Panc1 (cell line): ENCODE data around the gene RGMA. TPM values are rescaled to one million over a fixed set of nuclear protein-coding genes. Genes with fewer than 3 reads are reported as not detected.

Source experiments
- ATAC-seq: fragments of 200-7000 bp; cut with Tn5 transposase; 2 replicates; pipeline ENCODE4 v1.9.1; 2020; ENCODE audit warnings: mild to moderate bottlenecking, moderate library complexity
- BruUV-seq: library from RNA; stranded (reverse); fragments of 400-500 nt; replicated peaks from 2 replicates; lab custom pipeline; 2021; lab: Mats Ljungman, UMichigan
- CTCF ChIA-PET: fragments of 300-600 bp; sonication (Branson Sonifier 250); formaldehyde crosslinking; loops from one replicate; lab custom pipeline; 2022; ENCODE audit warnings: antibody characterized with exemption; lab: Charles Lee
- POLR2A ChIA-PET: fragments of 300-600 bp; sonication (Branson Sonifier 250); formaldehyde crosslinking; loops from one replicate; lab custom pipeline; 2022; ENCODE audit warnings: antibody characterized with exemption; lab: Charles Lee
- DNase-seq: peaks from one replicate; pipeline ENCODE4 v3.0.0-alpha.2; 2010; ENCODE audit warnings: low read depth, low spot score
- H3K27ac ChIP-seq: 2 replicates; pipeline ENCODE4 v1.5.1; 2011; ENCODE audit warnings: mild to moderate bottlenecking, low read length, inconsistent platforms
- H3K27me3 ChIP-seq: fragments of 200-500 bp; sonication (Bioruptor generic); 2 replicates; pipeline ENCODE4 v1.6.0; 2014; ENCODE audit warnings: low read length, inconsistent platforms; ENCODE audit not compliant: control insufficient read depth, insufficient read depth
- H3K36me3 ChIP-seq: fragments of 200-500 bp; sonication (Bioruptor generic); 2 replicates; pipeline ENCODE4 v1.5.1; 2014; ENCODE audit warnings: inconsistent platforms, mild to moderate bottlenecking, low read length, moderate library complexity; ENCODE audit not compliant: control insufficient read depth, insufficient read depth
- H3K4me1 ChIP-seq: 2 replicates; pipeline ENCODE4 v1.5.1; 2011; ENCODE audit warnings: inconsistent platforms, mild to moderate bottlenecking, low read length, moderate library complexity; ENCODE audit not compliant: control insufficient read depth, insufficient read depth
- H3K4me3 ChIP-seq, 2 experiments: 2 replicates each; pipeline ENCODE4 v1.5.1; 2011 to 2012; ENCODE audit warnings: low read depth in 2 of 2, low read length in 2 of 2, mild to moderate bottlenecking in 2 of 2, inconsistent platforms in 1 of 2, moderate library complexity in 1 of 2
- H3K9me3 ChIP-seq: fragments of 200-500 bp; sonication (Bioruptor generic); 2 replicates; pipeline ENCODE4 v1.5.1; 2014; ENCODE audit warnings: low read depth, mild to moderate bottlenecking, inconsistent platforms, low read length, moderate library complexity; ENCODE audit not compliant: control insufficient read depth, insufficient read depth
- POLR2AphosphoS5 ChIP-seq: IDR thresholded peaks from 2 replicates; pipeline ENCODE4 v1.6.1; 2012; ENCODE audit warnings: mild to moderate bottlenecking, low read depth, low read length, moderate library complexity
- REST ChIP-seq, 2 experiments: IDR thresholded peaks; 2 replicates each; pipeline ENCODE4 v1.6.1; 2011 to 2012; ENCODE audit warnings: low read depth in 2 of 2, control low read depth in 1 of 2, low read length in 1 of 2, mild to moderate bottlenecking in 1 of 2, moderate library complexity in 1 of 2; ENCODE audit not compliant: insufficient read depth in 1 of 2
- SIN3A ChIP-seq: IDR thresholded peaks from 2 replicates; pipeline ENCODE4 v1.6.1; 2012; ENCODE audit warnings: low read depth, mild to moderate bottlenecking, low read length, moderate library complexity, borderline replicate concordance; ENCODE audit not compliant: insufficient read depth
- TCF7L2 ChIP-seq: IDR thresholded peaks from 2 replicates; pipeline ENCODE4 v1.6.1; 2011; ENCODE audit warnings: mild to moderate bottlenecking, low read depth, low read length, inconsistent platforms
- in situ Hi-C: cut with HindIII; loops from 2 replicates; pipeline ENCODE4 v1.10.0; 2016; ENCODE audit warnings: low sequenced_read_pairs, low pct_unique_long_range_greater_than_20kb
- intact Hi-C: fragments of 100-400 bp; cut with micrococcal nuclease; formaldehyde crosslinking; loops from one replicate; pipeline ENCODE4 v1.10.0; 2022; ENCODE audit not compliant: unreplicated experiment
- total RNA-seq: library from RNA; stranded (reverse); gene quantifications from one replicate; pipeline ENCODE4 v1.2.1, GENCODE V29; 2021; ENCODE audit not compliant: unreplicated experiment
- TF ChIP-seq, protein P1 (sequence below): fragments of 450-650 bp; IDR thresholded peaks from 2 replicates; pipeline ENCODE4 v1.5.1; 2017; ENCODE audit warnings: mild to moderate bottlenecking

The RGMA gene
- total RNA-seq, 1 experiment from 2014 or later = 0.62 TPM

GRCh38 chr15:93049914-93050578 is 39.0 kb downstream of the RGMA start:
- CTCF ChIA-PET = interaction anchor here (0.7 to 1.3 kb wide), 2 partner anchors 14 to 19 kb away, joined by 3 to 4 read pairs; no protein-coding TSS in a partner anchor
- Histone ChIP-seq H3K4me1 (no peaks in the 10 kb centered on the region), H3K27me3 (no peaks in the 10 kb centered on the region), H3K4me3 (no peak overlapping the region), H3K36me3 (no peaks in the 10 kb centered on the region), H3K27ac (no peak overlapping the region), H3K9me3 (no peaks in the 10 kb centered on the region)
- ATAC-seq = no peak
- POLR2A ChIA-PET = interaction anchor here (0.6 kb wide), 1 partner anchor 87 kb away, joined by 5 read pairs; no protein-coding TSS in a partner anchor
- in situ Hi-C loops = no loop called here
- TF ChIP-seq POLR2AphosphoS5 (no peak), TCF7L2 (peak; percentile 42; the same call in 1 of the 2 replicates), REST (IDR thresholded peaks at IDR 0.05; ENCODE audit: insufficient read depth in 1 of 2, low read depth in 2 of 2, low read length in 1 of 2) (no peak)
- no TSS peak for BruUV-seq
- intact Hi-C loops = no loop called here
- DNase-seq = no peak

DNA sequence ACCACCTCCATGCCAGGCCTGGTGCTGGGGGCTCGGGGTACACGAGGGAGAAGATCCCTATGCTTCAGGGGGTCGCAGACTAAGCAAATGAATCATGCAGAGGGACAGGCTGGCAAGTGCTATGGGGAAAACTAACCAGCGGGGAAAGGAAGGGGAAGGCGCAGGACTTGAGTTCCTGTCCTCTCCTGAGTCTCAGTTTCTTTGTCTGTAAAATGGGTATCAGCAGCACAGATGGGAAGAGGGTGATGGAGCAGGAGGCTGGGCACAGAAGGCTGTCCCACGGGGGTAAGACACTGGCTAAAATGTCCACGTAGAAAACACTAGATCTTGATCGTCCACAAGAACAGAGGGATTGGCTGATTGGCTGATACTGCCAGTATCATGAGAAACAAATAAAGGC is 39.8 kb downstream of the RGMA start:
- no peaks in the 10 kb centered on the region for H3K27me3 ChIP-seq
- TF ChIP-seq SIN3A = no peak
- TF ChIP-seq, protein P1, sequence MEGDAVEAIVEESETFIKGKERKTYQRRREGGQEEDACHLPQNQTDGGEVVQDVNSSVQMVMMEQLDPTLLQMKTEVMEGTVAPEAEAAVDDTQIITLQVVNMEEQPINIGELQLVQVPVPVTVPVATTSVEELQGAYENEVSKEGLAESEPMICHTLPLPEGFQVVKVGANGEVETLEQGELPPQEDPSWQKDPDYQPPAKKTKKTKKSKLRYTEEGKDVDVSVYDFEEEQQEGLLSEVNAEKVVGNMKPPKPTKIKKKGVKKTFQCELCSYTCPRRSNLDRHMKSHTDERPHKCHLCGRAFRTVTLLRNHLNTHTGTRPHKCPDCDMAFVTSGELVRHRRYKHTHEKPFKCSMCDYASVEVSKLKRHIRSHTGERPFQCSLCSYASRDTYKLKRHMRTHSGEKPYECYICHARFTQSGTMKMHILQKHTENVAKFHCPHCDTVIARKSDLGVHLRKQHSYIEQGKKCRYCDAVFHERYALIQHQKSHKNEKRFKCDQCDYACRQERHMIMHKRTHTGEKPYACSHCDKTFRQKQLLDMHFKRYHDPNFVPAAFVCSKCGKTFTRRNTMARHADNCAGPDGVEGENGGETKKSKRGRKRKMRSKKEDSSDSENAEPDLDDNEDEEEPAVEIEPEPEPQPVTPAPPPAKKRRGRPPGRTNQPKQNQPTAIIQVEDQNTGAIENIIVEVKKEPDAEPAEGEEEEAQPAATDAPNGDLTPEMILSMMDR = no peak
- no peak for TF ChIP-seq POLR2AphosphoS5
- TF ChIP-seq REST (IDR thresholded peaks at IDR 0.05; ENCODE audit: insufficient read depth in 1 of 2, low read depth in 2 of 2, low read length in 1 of 2) = no peak
- no peak for TF ChIP-seq TCF7L2
- no TSS peak for BruUV-seq
- ATAC-seq = no peak
- H3K4me1 ChIP-seq = no peaks in the 10 kb centered on the region
- CTCF ChIA-PET = no interaction called here
- in situ Hi-C loops (no loop called here), intact Hi-C loops (no loop called here)
- DNase-seq = no peak
- POLR2A ChIA-PET = no interaction called here
- H3K9me3 ChIP-seq = no peaks in the 10 kb centered on the region
- no peak overlapping the region for H3K27ac ChIP-seq
- no peak overlapping the region for H3K4me3 ChIP-seq
- no peaks in the 10 kb centered on the region for H3K36me3 ChIP-seq
